ENCODE data around the gene ACTA2.

- TF ChIP-seq CTCF (IDR thresholded peaks at IDR 0.05) (no peak), POLR2A (IDR thresholded peaks at IDR 0.05) (no peak)
These were observed 44.4 kb upstream of the ACTA2 start for GRCh38 chr10:88996927-88997326.
